ENCODE measurements around the gene SLC22A23. TPM values are rescaled to one million over a fixed set of nuclear protein-coding genes. Genes with fewer than 3 reads are reported as not detected.

SLC22A23 gene
- total and polyA plus RNA-seq, 2 donors: 7.0 to 16.4 TPM

DNA sequence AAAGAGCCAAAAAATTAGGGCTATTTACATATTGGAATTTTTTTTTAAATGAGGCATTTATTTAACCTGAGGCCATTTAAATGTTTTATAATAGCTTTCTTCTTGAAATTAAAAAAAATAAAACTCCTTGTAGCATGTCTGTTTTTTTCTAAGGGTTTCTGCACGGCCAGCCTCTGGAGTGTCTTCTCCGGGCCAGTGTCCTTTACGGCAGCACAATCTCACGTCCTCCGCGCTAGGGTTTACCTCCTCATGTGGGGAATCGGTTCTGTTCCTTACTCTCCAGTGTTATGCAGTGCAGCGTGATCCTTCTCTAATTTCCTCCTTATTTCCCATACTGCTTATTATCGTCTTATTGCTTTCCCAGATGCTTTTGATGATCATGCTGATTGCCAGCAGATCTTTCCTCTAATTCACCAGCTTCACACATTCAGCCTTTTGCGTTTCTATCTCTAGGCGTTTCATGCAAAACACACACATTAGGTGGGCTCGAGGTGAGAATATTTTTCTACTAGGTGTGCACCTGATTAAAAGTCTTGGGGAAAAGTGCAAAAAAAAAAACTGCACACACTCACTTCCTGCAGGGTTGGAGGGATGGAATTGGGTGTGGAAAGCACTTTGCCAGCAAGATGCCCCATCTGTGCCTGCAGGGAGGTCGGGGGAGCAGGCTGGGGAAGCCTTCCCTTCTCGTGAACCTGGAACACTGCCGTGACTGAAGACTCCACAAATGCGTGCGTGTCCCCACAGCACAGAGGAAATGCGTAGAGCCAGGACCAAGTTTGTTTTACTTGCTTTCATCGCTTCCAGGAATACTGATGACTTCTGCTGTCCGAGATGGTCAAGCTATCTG is 142.0 kb downstream of the SLC22A23 start:
- Histone ChIP-seq H3K27ac (ENCODE audit: low read depth in 1 of 2, low read length in 1 of 2) (no peak overlapping the region), H3K36me3 (ENCODE audit: control insufficient read depth in 2 of 2, insufficient read depth in 2 of 2, low read length in 1 of 2) (no peaks in the 10 kb centered on the region), H3K9me3 (ENCODE audit: control insufficient read depth in 2 of 2, insufficient read depth in 1 of 2, low read length in 1 of 2) (no peaks in the 10 kb centered on the region), H3K4me3 (ENCODE audit: low read length in 2 of 2) (no peak overlapping the region), H3K4me1 (ENCODE audit: control insufficient read depth in 2 of 2, insufficient read depth in 2 of 2, low read length in 2 of 2) (peaks cover 11 to 24% of the 10 kb centered on the region in 2 donors), H3K27me3 (ENCODE audit: control insufficient read depth in 2 of 2, insufficient read depth in 1 of 2, low read length in 1 of 2) (peaks cover 0 to 18% of the 10 kb centered on the region in 2 donors)
- 96% methylated on average over 20 of the region's 20 CpGs for WGBS
- DNase-seq (ENCODE audit: low read depth in 6 of 9, low spot score in 9 of 9): no peak

DNA sequence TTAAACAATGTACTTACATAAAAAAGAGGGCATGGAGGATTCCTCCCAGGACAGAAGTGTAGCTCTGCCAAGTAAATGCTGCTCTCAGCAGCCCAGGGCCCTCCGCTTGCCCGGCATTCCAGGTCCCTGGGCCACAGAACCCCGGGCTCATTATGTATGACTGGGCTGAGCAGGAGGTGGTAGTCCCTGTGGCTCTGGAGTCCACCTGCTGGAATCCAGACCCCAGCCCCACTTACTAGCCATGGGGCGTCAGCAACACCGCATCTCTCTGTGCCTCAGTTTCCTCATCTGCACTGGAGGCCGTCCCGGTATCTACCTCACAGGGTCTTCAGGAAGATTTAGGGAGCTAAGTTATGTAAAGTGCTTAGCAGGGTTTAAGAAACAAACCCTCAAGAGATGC is 142.7 kb downstream of the SLC22A23 start:
- no peak overlapping the region for H3K27ac ChIP-seq (ENCODE audit: low read depth in 1 of 2, low read length in 1 of 2)
- no peak for DNase-seq (ENCODE audit: low read depth in 6 of 9, low spot score in 9 of 9)
- 99% methylated on average over 7 of the region's 7 CpGs for WGBS

DNA sequence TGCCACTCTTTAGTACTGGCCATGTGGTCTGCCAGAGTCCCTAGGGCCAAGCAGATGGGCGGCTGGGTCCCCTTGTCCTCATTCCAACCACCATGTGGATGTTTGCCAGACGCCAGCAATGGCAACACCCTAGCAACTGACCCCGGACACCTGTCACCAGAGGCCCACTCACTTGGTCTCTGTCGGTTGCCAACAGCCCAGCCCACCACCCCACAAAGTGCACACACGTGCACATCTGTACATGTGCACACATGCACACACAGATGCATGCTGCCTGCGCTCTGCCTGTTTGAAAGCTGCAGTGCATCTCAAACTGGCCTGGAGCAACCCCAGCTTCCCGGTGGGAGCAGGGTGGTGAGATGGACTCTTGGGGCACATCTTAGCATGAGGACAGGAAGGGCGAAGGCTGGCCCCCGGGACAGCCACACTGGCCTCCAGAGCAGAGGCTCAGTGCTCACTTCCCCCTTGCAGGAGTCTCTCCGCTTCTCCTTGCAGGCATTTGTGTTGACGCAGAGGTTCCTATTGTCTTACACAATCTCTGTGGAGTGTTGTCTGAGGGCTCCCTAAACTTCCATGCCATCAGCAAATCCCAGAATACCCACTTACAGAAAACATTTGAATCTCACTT is 144.1 kb downstream of the SLC22A23 start:
- H3K36me3 ChIP-seq (ENCODE audit: control insufficient read depth in 2 of 2, insufficient read depth in 2 of 2, low read length in 1 of 2): no peaks in the 10 kb centered on the region
- DNase-seq (ENCODE audit: low read depth in 6 of 9, low spot score in 9 of 9): no peak
- WGBS: 91% methylated on average over 11 of the region's 11 CpGs
- peaks cover 3 to 10% of the 10 kb centered on the region in 2 donors for H3K4me1 ChIP-seq (ENCODE audit: control insufficient read depth in 2 of 2, insufficient read depth in 2 of 2, low read length in 2 of 2)
- H3K9me3 ChIP-seq (ENCODE audit: control insufficient read depth in 2 of 2, insufficient read depth in 1 of 2, low read length in 1 of 2): peaks cover 0 to 1% of the 10 kb centered on the region in 2 donors
- H3K4me3 ChIP-seq (ENCODE audit: low read length in 2 of 2): no peak overlapping the region
- H3K27ac ChIP-seq (ENCODE audit: low read depth in 1 of 2, low read length in 1 of 2): no peak overlapping the region
- peaks cover 0 to 11% of the 10 kb centered on the region in 2 donors for H3K27me3 ChIP-seq (ENCODE audit: control insufficient read depth in 2 of 2, insufficient read depth in 1 of 2, low read length in 1 of 2)

More for the DNA sequence above, 142.7 kb downstream of the SLC22A23 start:
- no peak overlapping the region for H3K4me3 ChIP-seq (ENCODE audit: low read length in 2 of 2)
- H3K9me3 ChIP-seq (ENCODE audit: control insufficient read depth in 2 of 2, insufficient read depth in 1 of 2, low read length in 1 of 2): peaks cover 0 to 1% of the 10 kb centered on the region in 2 donors
- peaks cover 0 to 18% of the 10 kb centered on the region in 2 donors for H3K27me3 ChIP-seq (ENCODE audit: control insufficient read depth in 2 of 2, insufficient read depth in 1 of 2, low read length in 1 of 2)
- no peaks in the 10 kb centered on the region for H3K36me3 ChIP-seq (ENCODE audit: control insufficient read depth in 2 of 2, insufficient read depth in 2 of 2, low read length in 1 of 2)
- H3K4me1 ChIP-seq (ENCODE audit: control insufficient read depth in 2 of 2, insufficient read depth in 2 of 2, low read length in 2 of 2): peaks cover 11 to 24% of the 10 kb centered on the region in 2 donors

DNA sequence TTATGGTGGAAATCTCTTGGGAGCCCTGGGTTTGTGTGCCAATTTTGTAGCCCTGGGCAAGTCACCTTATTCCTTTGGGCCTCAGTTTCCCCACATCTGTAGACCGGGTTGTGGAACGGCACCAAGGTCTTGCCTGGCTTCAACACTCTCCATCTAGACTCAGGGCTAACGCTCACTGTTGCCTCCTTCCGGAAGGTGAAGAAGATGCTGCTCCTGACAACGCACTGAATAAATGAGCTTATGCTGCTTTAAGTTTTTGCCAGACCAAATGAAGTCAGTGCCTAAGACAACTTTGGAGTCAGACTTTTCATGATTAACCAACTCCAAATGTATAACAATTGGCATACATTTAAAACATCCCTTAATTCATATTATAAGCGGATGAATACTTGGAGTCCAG is 145.0 kb downstream of the SLC22A23 start:
- WGBS: 98% methylated on average over 6 of the region's 6 CpGs
- Histone ChIP-seq H3K36me3 (ENCODE audit: control insufficient read depth in 2 of 2, insufficient read depth in 2 of 2, low read length in 1 of 2) (no peaks in the 10 kb centered on the region), H3K4me1 (ENCODE audit: control insufficient read depth in 2 of 2, insufficient read depth in 2 of 2, low read length in 2 of 2) (peaks cover 0 to 1% of the 10 kb centered on the region in 2 donors), H3K9me3 (ENCODE audit: control insufficient read depth in 2 of 2, insufficient read depth in 1 of 2, low read length in 1 of 2) (peaks cover 0 to 1% of the 10 kb centered on the region in 2 donors), H3K27ac (ENCODE audit: low read depth in 1 of 2, low read length in 1 of 2) (no peak overlapping the region), H3K4me3 (ENCODE audit: low read length in 2 of 2) (no peak overlapping the region), H3K27me3 (ENCODE audit: control insufficient read depth in 2 of 2, insufficient read depth in 1 of 2, low read length in 1 of 2) (peaks cover 0 to 3% of the 10 kb centered on the region in 2 donors)
- DNase-seq (ENCODE audit: low read depth in 6 of 9, low spot score in 9 of 9): no peak

DNA sequence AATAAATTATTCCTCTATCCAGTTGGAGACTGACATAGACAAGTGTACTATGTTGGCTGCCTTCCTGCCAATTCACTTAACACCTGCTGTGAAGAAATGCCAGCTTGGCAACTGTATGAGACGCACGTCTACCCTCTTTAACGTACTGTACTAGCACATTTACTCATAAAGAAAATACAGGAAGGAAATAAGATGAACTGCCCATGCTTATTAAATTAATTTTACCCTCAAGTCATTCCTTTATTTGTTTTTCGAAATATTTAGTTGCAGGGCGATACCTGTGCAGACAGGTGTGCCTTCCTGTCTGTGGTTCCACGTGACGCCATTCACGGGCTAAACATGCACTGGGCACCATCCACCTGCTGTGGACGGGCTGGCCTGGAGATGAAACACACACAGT is 146.1 kb downstream of the SLC22A23 start:
- Histone ChIP-seq H3K27ac (ENCODE audit: low read depth in 1 of 2, low read length in 1 of 2) (no peak overlapping the region), H3K27me3 (ENCODE audit: control insufficient read depth in 2 of 2, insufficient read depth in 1 of 2, low read length in 1 of 2) (peaks cover 0 to 3% of the 10 kb centered on the region in 2 donors), H3K36me3 (ENCODE audit: control insufficient read depth in 2 of 2, insufficient read depth in 2 of 2, low read length in 1 of 2) (no peaks in the 10 kb centered on the region), H3K4me3 (ENCODE audit: low read length in 2 of 2) (no peak overlapping the region), H3K9me3 (ENCODE audit: control insufficient read depth in 2 of 2, insufficient read depth in 1 of 2, low read length in 1 of 2) (peaks cover 1 to 5% of the 10 kb centered on the region in 2 donors), H3K4me1 (ENCODE audit: control insufficient read depth in 2 of 2, insufficient read depth in 2 of 2, low read length in 2 of 2) (no peaks in the 10 kb centered on the region)
- WGBS: 88% methylated on average over 9 of the region's 9 CpGs
- DNase-seq (ENCODE audit: low read depth in 6 of 9, low spot score in 9 of 9): no peak

DNA sequence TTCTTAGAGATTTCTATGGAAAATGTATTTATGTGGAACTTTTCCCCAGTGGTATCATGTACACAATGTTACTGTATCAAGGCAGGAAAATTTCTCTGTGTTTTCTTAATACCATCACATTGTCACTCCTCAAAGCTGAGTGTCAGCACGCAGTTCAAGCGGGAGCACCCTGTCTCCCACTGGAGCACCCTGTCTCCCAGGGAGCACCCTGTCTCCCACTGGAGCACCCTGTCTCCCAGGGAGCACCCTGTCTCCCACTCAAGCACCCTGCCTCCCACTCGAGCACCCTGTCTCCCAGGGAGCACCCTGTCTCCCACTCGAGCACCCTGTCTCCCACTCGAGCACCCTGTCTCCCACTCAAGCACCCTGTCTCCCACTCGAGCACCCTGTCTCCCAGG is 146.8 kb downstream of the SLC22A23 start:
- peaks cover 0 to 3% of the 10 kb centered on the region in 2 donors for H3K27me3 ChIP-seq (ENCODE audit: control insufficient read depth in 2 of 2, insufficient read depth in 1 of 2, low read length in 1 of 2)
- no peak overlapping the region for H3K4me3 ChIP-seq (ENCODE audit: low read length in 2 of 2)
- H3K9me3 ChIP-seq (ENCODE audit: control insufficient read depth in 2 of 2, insufficient read depth in 1 of 2, low read length in 1 of 2): peaks cover 1 to 6% of the 10 kb centered on the region in 2 donors
- H3K27ac ChIP-seq (ENCODE audit: low read depth in 1 of 2, low read length in 1 of 2): no peak overlapping the region
- H3K4me1 ChIP-seq (ENCODE audit: control insufficient read depth in 2 of 2, insufficient read depth in 2 of 2, low read length in 2 of 2): no peaks in the 10 kb centered on the region
- 97% methylated on average over 6 of the region's 6 CpGs for whole genome bisulfite sequencing
- no peak for DNase-seq (ENCODE audit: low read depth in 6 of 9, low spot score in 9 of 9)
- no peaks in the 10 kb centered on the region for H3K36me3 ChIP-seq (ENCODE audit: control insufficient read depth in 2 of 2, insufficient read depth in 2 of 2, low read length in 1 of 2)

DNA sequence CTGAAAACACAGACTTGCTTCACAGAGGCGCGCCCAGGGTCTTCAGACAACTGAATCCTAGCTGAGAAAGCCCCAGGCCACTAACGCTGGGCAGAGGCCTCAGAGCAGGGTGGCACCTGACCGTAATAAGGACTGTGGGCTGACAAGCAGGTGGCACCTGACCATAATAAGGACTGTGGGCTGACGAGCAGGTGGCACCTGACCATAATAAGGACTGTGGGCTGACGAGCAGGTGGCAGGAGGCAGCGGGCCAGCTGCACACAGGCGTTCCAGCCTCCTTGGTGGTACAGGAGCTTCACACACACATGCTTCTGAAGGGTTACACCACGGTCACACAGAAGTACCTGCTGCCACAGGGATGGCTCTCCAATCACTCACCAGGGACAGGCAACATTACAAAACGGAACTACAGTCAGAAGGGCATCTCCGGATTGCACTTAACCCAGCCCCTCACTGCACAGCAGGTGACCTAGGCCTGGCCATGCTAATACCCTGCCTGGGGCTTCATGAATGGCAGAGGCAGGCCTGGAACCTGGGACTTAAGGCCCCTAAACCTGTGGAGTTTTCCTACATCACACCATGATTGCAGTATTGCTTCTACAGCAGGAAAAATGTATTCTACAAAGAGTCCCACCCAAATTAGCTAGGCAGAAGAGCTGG is 147.3 kb downstream of the SLC22A23 start:
- H3K36me3 ChIP-seq (ENCODE audit: control insufficient read depth in 2 of 2, insufficient read depth in 2 of 2, low read length in 1 of 2): no peaks in the 10 kb centered on the region
- DNase-seq (ENCODE audit: low read depth in 6 of 9, low spot score in 9 of 9): no peak
- 63% methylated on average over 11 of the region's 11 CpGs for WGBS
- H3K4me3 ChIP-seq (ENCODE audit: low read length in 2 of 2): no peak overlapping the region
- H3K27ac ChIP-seq (ENCODE audit: low read depth in 1 of 2, low read length in 1 of 2): no peak overlapping the region
- no peaks in the 10 kb centered on the region for H3K4me1 ChIP-seq (ENCODE audit: control insufficient read depth in 2 of 2, insufficient read depth in 2 of 2, low read length in 2 of 2)
- peaks cover 1 to 6% of the 10 kb centered on the region in 2 donors for H3K9me3 ChIP-seq (ENCODE audit: control insufficient read depth in 2 of 2, insufficient read depth in 1 of 2, low read length in 1 of 2)
- peaks cover 0 to 3% of the 10 kb centered on the region in 2 donors for H3K27me3 ChIP-seq (ENCODE audit: control insufficient read depth in 2 of 2, insufficient read depth in 1 of 2, low read length in 1 of 2)

DNA sequence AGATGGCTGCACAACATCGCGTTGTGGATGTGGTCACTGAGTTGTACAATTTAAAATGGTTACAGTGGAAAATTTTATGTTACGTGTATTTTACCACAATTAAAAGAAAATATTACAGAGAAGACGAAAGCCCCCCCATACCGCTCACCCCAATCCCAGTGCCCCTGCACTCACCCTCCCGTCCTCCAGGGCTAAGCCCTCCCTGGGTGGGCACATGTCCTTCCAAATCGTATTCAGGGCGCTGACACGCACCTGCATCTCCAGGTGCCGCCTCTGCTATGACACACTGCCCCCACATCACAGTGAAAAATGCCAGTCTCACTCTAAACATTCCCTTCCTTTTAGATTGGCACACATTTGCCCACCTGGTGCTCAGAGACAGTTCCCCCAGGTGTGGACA is 148.7 kb downstream of the SLC22A23 start:
- Histone ChIP-seq H3K4me3 (ENCODE audit: low read length in 2 of 2) (no peak overlapping the region), H3K27me3 (ENCODE audit: control insufficient read depth in 2 of 2, insufficient read depth in 1 of 2, low read length in 1 of 2) (no peaks in the 10 kb centered on the region), H3K36me3 (ENCODE audit: control insufficient read depth in 2 of 2, insufficient read depth in 2 of 2, low read length in 1 of 2) (no peaks in the 10 kb centered on the region), H3K4me1 (ENCODE audit: control insufficient read depth in 2 of 2, insufficient read depth in 2 of 2, low read length in 2 of 2) (no peaks in the 10 kb centered on the region), H3K9me3 (ENCODE audit: control insufficient read depth in 2 of 2, insufficient read depth in 1 of 2, low read length in 1 of 2) (peaks cover 1 to 6% of the 10 kb centered on the region in 2 donors), H3K27ac (ENCODE audit: low read depth in 1 of 2, low read length in 1 of 2) (no peak overlapping the region)
- 93% methylated on average over 10 of the region's 10 CpGs for WGBS
- DNase-seq (ENCODE audit: low read depth in 6 of 9, low spot score in 9 of 9): no peak

DNA sequence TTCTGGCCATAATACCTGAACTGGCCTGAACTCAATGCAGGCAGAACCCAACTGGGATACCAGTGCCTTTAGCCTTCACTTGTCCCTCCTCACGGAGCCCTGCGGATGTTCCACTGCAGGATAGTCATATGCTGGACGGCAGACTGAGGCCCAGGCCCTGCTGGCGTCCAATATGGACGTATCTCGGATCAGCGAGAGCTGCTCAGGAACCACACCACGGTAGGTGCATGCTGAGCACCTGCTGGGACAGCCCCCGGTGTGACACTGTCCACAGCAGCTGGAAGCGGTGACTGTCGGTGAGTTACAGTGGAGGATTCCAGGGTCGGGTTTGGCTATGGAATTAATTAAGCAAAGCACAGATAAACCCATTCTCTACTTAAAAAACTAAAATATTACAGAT is 149.4 kb downstream of the SLC22A23 start:
- Histone ChIP-seq H3K9me3 (ENCODE audit: control insufficient read depth in 2 of 2, insufficient read depth in 1 of 2, low read length in 1 of 2) (peaks cover 1 to 6% of the 10 kb centered on the region in 2 donors), H3K4me3 (ENCODE audit: low read length in 2 of 2) (no peak overlapping the region), H3K27ac (ENCODE audit: low read depth in 1 of 2, low read length in 1 of 2) (no peak overlapping the region), H3K4me1 (ENCODE audit: control insufficient read depth in 2 of 2, insufficient read depth in 2 of 2, low read length in 2 of 2) (no peaks in the 10 kb centered on the region), H3K27me3 (ENCODE audit: control insufficient read depth in 2 of 2, insufficient read depth in 1 of 2, low read length in 1 of 2) (no peaks in the 10 kb centered on the region), H3K36me3 (ENCODE audit: control insufficient read depth in 2 of 2, insufficient read depth in 2 of 2, low read length in 1 of 2) (no peaks in the 10 kb centered on the region)
- DNase-seq (ENCODE audit: low read depth in 6 of 9, low spot score in 9 of 9): no peak
- WGBS: 98% methylated on average over 12 of the region's 12 CpGs

Measured in thymus (tissue), 11 donors.